OCI-M2 (cell line): ENCODE data around the gene LCP2.

ENCODE experiments used
- DNase-seq: peaks from one replicate; lab custom pipeline; 2025; ENCODE audit not compliant: unreplicated experiment; lab: John Stamatoyannopoulos, UW

LCP2 gene

GRCh38 chr5:170297589-170298462 is at the start of gene LCP2:
LCP2 (minus strand) TSS chr5:170297777; CDS start chr5:170297611, 166 bp downstream.
- no peak for DNase-seq

GRCh38 chr5:170347022-170347567 is 49.5 kb upstream of the LCP2 start:
- DNase-seq: no peak

GRCh38 chr5:170345971-170346370 is 48.4 kb upstream of the LCP2 start:
- no peak for DNase-seq

GRCh38 chr5:170343177-170343576 is 45.6 kb upstream of the LCP2 start:
- DNase-seq: no peak

GRCh38 chr5:170342153-170342725 is 44.7 kb upstream of the LCP2 start:
- no peak for DNase-seq

- no peak for DNase-seq
These were observed 44.0 kb upstream of the LCP2 start for GRCh38 chr5:170341545-170341944.

GRCh38 chr5:170339780-170340167 is 42.2 kb upstream of the LCP2 start:
- DNase-seq: no peak

GRCh38 chr5:170338933-170339779 is 41.6 kb upstream of the LCP2 start:
- DNase-seq: no peak

- DNase-seq: no peak
These were observed 40.7 kb upstream of the LCP2 start for GRCh38 chr5:170338291-170338690.

GRCh38 chr5:170337045-170337733 is 39.6 kb upstream of the LCP2 start:
- DNase-seq: no peak

- DNase-seq: no peak
These were observed 38.5 kb upstream of the LCP2 start for GRCh38 chr5:170336065-170336464.

GRCh38 chr5:170334626-170335025 is 37.0 kb upstream of the LCP2 start:
- DNase-seq: no peak

GRCh38 chr5:170333161-170333910 is 35.8 kb upstream of the LCP2 start:
- DNase-seq: no peak

- no peak for DNase-seq
These were observed 34.5 kb upstream of the LCP2 start for GRCh38 chr5:170332058-170332457.

GRCh38 chr5:170330568-170331054 is 33.0 kb upstream of the LCP2 start:
- DNase-seq: no peak

GRCh38 chr5:170329524-170329923 is 31.9 kb upstream of the LCP2 start:
- DNase-seq: no peak

GRCh38 chr5:170327829-170328228 is 30.3 kb upstream of the LCP2 start:
- no peak for DNase-seq

- DNase-seq: no peak
These were observed 29.6 kb upstream of the LCP2 start for GRCh38 chr5:170327168-170327567.

GRCh38 chr5:170319301-170319700 is 21.7 kb upstream of the LCP2 start:
- no peak for DNase-seq

GRCh38 chr5:170317499-170317898 is 19.9 kb upstream of the LCP2 start:
- DNase-seq: no peak
